Measurements from ENCODE around the gene TOMM20.
"Not testable (repeated sequence)": the region's sequence is repeated elsewhere in the genome, so short reads cannot be mapped to it uniquely, and the experiment has no call there.

TOMM20 gene

GRCh38 chr1:235095938-235096562, 32.6 kb downstream of the TOMM20 start:
- Histone ChIP-seq H3K27me3 (ENCODE audit: insufficient read depth, low read length, poor library complexity) (no peaks in the 10 kb centered on the region), H2AK5ac (ENCODE audit: low read length) (no peak overlapping the region), H3K79me1 (ENCODE audit: low read length) (no peaks in the 10 kb centered on the region), H3K4me3 (ENCODE audit: low read length) (no peak overlapping the region), H3K36me3 (ENCODE audit: control insufficient read depth, insufficient read depth, low read length) (no peaks in the 10 kb centered on the region), H3K27ac (ENCODE audit: low read depth, low read length) (no peak overlapping the region), H2BK15ac (replicated peaks; ENCODE audit: low read depth) (no peak overlapping the region), H2BK120ac (ENCODE audit: low read depth, low read length) (no peak overlapping the region), H3K56ac (ENCODE audit: low read length) (no peak overlapping the region), H4K5ac (ENCODE audit: low read length) (no peak overlapping the region), H3K23ac (ENCODE audit: low read length) (no peak overlapping the region), H3K4ac (ENCODE audit: low read depth, low read length) (no peak overlapping the region), H3K79me2 (ENCODE audit: control insufficient read depth, insufficient read depth, low read length) (no peaks in the 10 kb centered on the region), H3K4me2 (ENCODE audit: low read length) (no peak overlapping the region), H3K9ac (ENCODE audit: low read length) (no peak overlapping the region), H2BK5ac (ENCODE audit: low read length) (no peak overlapping the region), H3K4me1 (ENCODE audit: control insufficient read depth, low read depth, low read length) (no peaks in the 10 kb centered on the region), H4K8ac (ENCODE audit: low read depth, low read length) (no peak overlapping the region), H3K18ac (ENCODE audit: low read length) (no peak overlapping the region)
- DNase-seq: no peak
- no CpG with 5 or more reads among the region's 6 CpGs for WGBS (ENCODE audit: extremely low coverage, insufficient coverage, low lambda C conversion rate)

DNA sequence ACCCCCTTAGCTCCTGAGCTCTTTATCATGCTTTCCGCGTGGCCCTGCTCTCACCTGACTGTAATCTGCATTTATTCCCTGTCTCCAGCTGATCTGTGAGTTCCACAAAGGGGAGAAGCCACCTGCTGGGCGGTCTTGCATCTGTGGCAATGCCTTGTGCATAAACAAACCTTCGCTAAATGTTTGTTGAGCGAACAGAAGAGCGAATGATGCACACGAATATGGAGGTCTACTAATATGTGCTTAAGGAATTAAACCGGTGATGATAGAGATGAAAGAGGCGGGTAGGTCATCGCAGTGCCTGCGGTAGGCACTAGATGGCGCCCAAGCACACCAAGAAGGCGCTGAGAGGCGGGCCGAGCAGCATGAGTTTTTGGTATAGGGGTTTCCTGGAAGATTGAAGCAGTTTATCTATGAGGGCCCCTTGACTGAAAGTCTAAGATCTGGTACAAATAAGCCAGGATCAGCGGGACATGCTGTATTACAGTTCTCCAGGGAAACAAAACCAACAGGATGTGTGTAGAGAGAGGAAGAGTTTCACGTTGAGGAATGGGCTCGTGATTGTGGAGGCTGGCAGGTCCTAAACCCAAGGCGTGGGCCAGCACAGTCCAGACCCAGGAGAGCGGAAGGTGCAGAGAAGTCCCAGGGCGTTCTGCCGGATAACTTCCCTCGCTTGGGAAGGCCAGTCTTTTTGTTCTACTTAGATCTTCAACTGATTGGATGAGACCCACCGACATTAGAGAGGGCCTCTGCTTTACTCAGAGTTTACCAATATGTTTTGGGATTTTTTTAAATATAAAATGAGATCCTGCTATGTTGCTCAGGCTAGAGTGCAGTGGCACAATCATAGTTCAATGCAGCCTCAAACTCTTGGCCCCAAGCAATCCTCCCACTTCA, 34.7 kb downstream of the TOMM20 start:
- Histone ChIP-seq H3K4me3 (ENCODE audit: low read length) (no peak overlapping the region), H3K4me1 (ENCODE audit: control insufficient read depth, low read depth, low read length) (no peaks in the 10 kb centered on the region)
- no CpG with 5 or more reads among the region's 24 CpGs for WGBS (ENCODE audit: extremely low coverage, insufficient coverage, low lambda C conversion rate)

DNA sequence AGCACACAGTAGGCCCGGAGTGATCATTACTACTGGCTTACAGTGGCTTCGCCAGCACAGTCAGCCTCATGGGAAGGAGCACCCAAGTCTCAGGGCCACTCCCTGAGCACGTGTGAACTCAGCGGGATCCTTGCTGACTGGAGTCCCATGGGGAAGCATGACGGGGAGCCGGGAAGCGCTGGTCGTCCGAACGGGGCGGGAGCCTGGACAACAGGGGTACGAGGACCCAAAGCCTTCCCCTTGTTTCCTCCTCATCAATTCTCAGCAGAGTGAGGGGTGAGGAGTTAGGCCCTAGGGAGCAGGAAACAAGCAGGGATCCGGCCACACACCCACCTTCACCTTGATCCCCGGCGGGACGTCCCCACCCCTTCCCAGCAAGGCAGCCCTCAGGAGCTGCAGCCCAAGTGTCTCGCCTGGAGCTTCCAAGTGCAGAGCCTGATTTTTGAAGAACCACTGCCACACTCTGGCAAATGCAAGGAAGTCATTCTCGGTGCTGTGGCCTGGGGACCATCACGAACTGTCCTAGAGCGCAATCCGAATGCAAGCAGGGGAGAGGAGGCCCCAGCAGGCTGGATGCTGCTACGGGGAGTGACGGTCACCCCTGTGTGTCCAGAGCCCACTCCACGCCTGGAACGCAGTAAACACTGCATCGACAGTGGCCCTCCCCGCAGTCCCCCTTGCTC, 35.5 kb downstream of the TOMM20 start:
- Histone ChIP-seq H3K4me2 (ENCODE audit: low read length) (peak overlapping the region; percentile 47), H2BK120ac (ENCODE audit: low read depth, low read length) (no peak overlapping the region), H3K79me2 (ENCODE audit: control insufficient read depth, insufficient read depth, low read length) (no peaks in the 10 kb centered on the region), H3K4me1 (ENCODE audit: control insufficient read depth, low read depth, low read length) (no peaks in the 10 kb centered on the region), H3K4ac (ENCODE audit: low read depth, low read length) (no peak overlapping the region), H2BK15ac (replicated peaks; ENCODE audit: low read depth) (no peak overlapping the region), H3K27ac (ENCODE audit: low read depth, low read length) (no peak overlapping the region), H3K18ac (ENCODE audit: low read length) (no peak overlapping the region), H3K56ac (ENCODE audit: low read length) (peak overlapping the region; percentile 59), H3K23ac (ENCODE audit: low read length) (no peak overlapping the region), H3K4me3 (ENCODE audit: low read length) (no peak overlapping the region), H4K8ac (ENCODE audit: low read depth, low read length) (no peak overlapping the region), H2AK5ac (ENCODE audit: low read length) (no peak overlapping the region), H2BK5ac (ENCODE audit: low read length) (no peak overlapping the region), H3K9ac (ENCODE audit: low read length) (peak overlapping the region; percentile 0), H3K27me3 (ENCODE audit: insufficient read depth, low read length, poor library complexity) (no peaks in the 10 kb centered on the region), H3K79me1 (ENCODE audit: low read length) (no peaks in the 10 kb centered on the region), H3K36me3 (ENCODE audit: control insufficient read depth, insufficient read depth, low read length) (no peaks in the 10 kb centered on the region), H4K5ac (ENCODE audit: low read length) (no peak overlapping the region)
- WGBS (ENCODE audit: extremely low coverage, insufficient coverage, low lambda C conversion rate): no CpG with 5 or more reads among the region's 27 CpGs
- peak; percentile 93 for DNase-seq

More for the DNA sequence above, 34.7 kb downstream of the TOMM20 start:
- no peak overlapping the region for H4K5ac ChIP-seq (ENCODE audit: low read length)
- no peak overlapping the region for H2BK120ac ChIP-seq (ENCODE audit: low read depth, low read length)
- no peak overlapping the region for H3K4ac ChIP-seq (ENCODE audit: low read depth, low read length)
- H3K18ac ChIP-seq (ENCODE audit: low read length): no peak overlapping the region
- no peaks in the 10 kb centered on the region for H3K79me1 ChIP-seq (ENCODE audit: low read length)
- H3K9ac ChIP-seq (ENCODE audit: low read length): peak overlapping the region; percentile 0
- H3K79me2 ChIP-seq (ENCODE audit: control insufficient read depth, insufficient read depth, low read length): no peaks in the 10 kb centered on the region
- H2AK5ac ChIP-seq (ENCODE audit: low read length): no peak overlapping the region
- H3K27me3 ChIP-seq (ENCODE audit: insufficient read depth, low read length, poor library complexity): no peaks in the 10 kb centered on the region
- no peak overlapping the region for H2BK15ac ChIP-seq (replicated peaks; ENCODE audit: low read depth)
- H3K4me2 ChIP-seq (ENCODE audit: low read length): peak overlapping the region; percentile 47
- no peak overlapping the region for H4K8ac ChIP-seq (ENCODE audit: low read depth, low read length)
- no peak overlapping the region for H3K27ac ChIP-seq (ENCODE audit: low read depth, low read length)
- H2BK5ac ChIP-seq (ENCODE audit: low read length): no peak overlapping the region
- no peak overlapping the region for H3K23ac ChIP-seq (ENCODE audit: low read length)
- H3K56ac ChIP-seq (ENCODE audit: low read length): peak overlapping the region; percentile 56
- DNase-seq: peak; percentile 78
- H3K36me3 ChIP-seq (ENCODE audit: control insufficient read depth, insufficient read depth, low read length): no peaks in the 10 kb centered on the region

DNA sequence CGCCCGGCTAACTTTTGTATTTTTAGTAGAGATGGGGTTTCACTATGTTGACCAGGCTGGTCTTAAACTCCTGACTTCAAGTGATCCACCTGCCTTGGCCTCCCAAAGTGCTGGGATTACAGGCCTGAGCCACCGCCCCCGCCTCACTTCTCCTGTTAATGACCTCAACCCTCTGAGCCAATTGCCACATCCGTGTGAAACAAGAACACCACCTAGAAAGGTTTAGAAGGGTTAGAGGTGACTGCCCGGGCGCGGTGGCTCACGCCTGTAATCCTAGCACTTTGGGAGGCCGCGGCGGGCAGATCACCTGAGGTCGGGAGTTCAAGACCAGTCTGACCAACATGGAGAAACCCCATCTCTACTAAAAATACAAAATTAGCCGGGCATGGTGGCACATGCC, 36.2 kb downstream of the TOMM20 start:
- not testable (repeated sequence) for H3K36me3 ChIP-seq (ENCODE audit: control insufficient read depth, insufficient read depth, low read length); H2BK5ac ChIP-seq (ENCODE audit: low read length); H2BK120ac ChIP-seq (ENCODE audit: low read depth, low read length); H3K79me2 ChIP-seq (ENCODE audit: control insufficient read depth, insufficient read depth, low read length); H3K9ac ChIP-seq (ENCODE audit: low read length); H4K8ac ChIP-seq (ENCODE audit: low read depth, low read length); H3K4me1 ChIP-seq (ENCODE audit: control insufficient read depth, low read depth, low read length); H3K4ac ChIP-seq (ENCODE audit: low read depth, low read length); H2AK5ac ChIP-seq (ENCODE audit: low read length); H4K5ac ChIP-seq (ENCODE audit: low read length); H3K4me2 ChIP-seq (ENCODE audit: low read length); H3K27me3 ChIP-seq (ENCODE audit: insufficient read depth, low read length, poor library complexity); H3K56ac ChIP-seq (ENCODE audit: low read length); H2BK15ac ChIP-seq (replicated peaks; ENCODE audit: low read depth); H3K18ac ChIP-seq (ENCODE audit: low read length); H3K4me3 ChIP-seq (ENCODE audit: low read length); DNase-seq; H3K79me1 ChIP-seq (ENCODE audit: low read length); H3K27ac ChIP-seq (ENCODE audit: low read depth, low read length); H3K23ac ChIP-seq (ENCODE audit: low read length)
- no CpG with 5 or more reads among the region's 14 CpGs for WGBS (ENCODE audit: extremely low coverage, insufficient coverage, low lambda C conversion rate)

- not testable (repeated sequence) for H3K4me1 ChIP-seq (ENCODE audit: control insufficient read depth, low read depth, low read length); H3K27ac ChIP-seq (ENCODE audit: low read depth, low read length); H2AK5ac ChIP-seq (ENCODE audit: low read length); H2BK5ac ChIP-seq (ENCODE audit: low read length); H3K79me2 ChIP-seq (ENCODE audit: control insufficient read depth, insufficient read depth, low read length); H3K79me1 ChIP-seq (ENCODE audit: low read length); H3K36me3 ChIP-seq (ENCODE audit: control insufficient read depth, insufficient read depth, low read length); H3K4ac ChIP-seq (ENCODE audit: low read depth, low read length); H3K23ac ChIP-seq (ENCODE audit: low read length); DNase-seq; H4K5ac ChIP-seq (ENCODE audit: low read length); H3K4me2 ChIP-seq (ENCODE audit: low read length); H3K9ac ChIP-seq (ENCODE audit: low read length); H2BK120ac ChIP-seq (ENCODE audit: low read depth, low read length); H3K4me3 ChIP-seq (ENCODE audit: low read length); H3K56ac ChIP-seq (ENCODE audit: low read length); H3K18ac ChIP-seq (ENCODE audit: low read length); H2BK15ac ChIP-seq (replicated peaks; ENCODE audit: low read depth); H4K8ac ChIP-seq (ENCODE audit: low read depth, low read length); H3K27me3 ChIP-seq (ENCODE audit: insufficient read depth, low read length, poor library complexity)
- no CpG with 5 or more reads among the region's 8 CpGs for WGBS (ENCODE audit: extremely low coverage, insufficient coverage, low lambda C conversion rate)
Measured at GRCh38 chr1:235092045-235092406, 36.6 kb downstream of the TOMM20 start.

Data from mesendoderm (in vitro differentiated cells).